GM15510 (cell line): ENCODE results near the gene COP1.

Experiments
- POLR2A ChIP-seq: IDR thresholded peaks from 3 replicates; pipeline ENCODE4 v1.6.1; 2011; ENCODE audit warnings: borderline replicate concordance; ENCODE audit not compliant: insufficient read length; ENCODE audit errors: extremely low read depth

The COP1 gene

GRCh38 chr1:176101951-176102642 lies 105.0 kb downstream of the COP1 start:
- no peak for TF ChIP-seq POLR2A

GRCh38 chr1:176098560-176098959 lies 108.5 kb downstream of the COP1 start:
- no peak for TF ChIP-seq POLR2A

- no peak for TF ChIP-seq POLR2A
Measured at GRCh38 chr1:176096015-176096414, 111.1 kb downstream of the COP1 start.

- TF ChIP-seq POLR2A, result no peak
Measured at GRCh38 chr1:176090766-176091165, 116.3 kb downstream of the COP1 start.

- no peak for TF ChIP-seq POLR2A
Measured at GRCh38 chr1:176073524-176074157, 133.4 kb downstream of the COP1 start.

GRCh38 chr1:176068901-176069300 lies 138.2 kb downstream of the COP1 start:
- no peak for TF ChIP-seq POLR2A

GRCh38 chr1:176068256-176068655 lies 138.8 kb downstream of the COP1 start:
- no peak for TF ChIP-seq POLR2A

GRCh38 chr1:176066709-176067108 lies 140.4 kb downstream of the COP1 start:
- no peak for TF ChIP-seq POLR2A

- no peak for TF ChIP-seq POLR2A
Measured at GRCh38 chr1:176058686-176059085, 148.4 kb downstream of the COP1 start.

- no peak for TF ChIP-seq POLR2A
Measured at GRCh38 chr1:176056312-176056711, 150.8 kb downstream of the COP1 start.

- no peak for TF ChIP-seq POLR2A
Measured at GRCh38 chr1:176055398-176055797, 151.7 kb downstream of the COP1 start.

GRCh38 chr1:176051902-176052518 lies 155.1 kb downstream of the COP1 start:
- no peak for TF ChIP-seq POLR2A

GRCh38 chr1:176051402-176051801 lies 155.7 kb downstream of the COP1 start:
- no peak for TF ChIP-seq POLR2A

GRCh38 chr1:176049582-176049981 lies 157.5 kb downstream of the COP1 start:
- no peak for TF ChIP-seq POLR2A

- no peak for TF ChIP-seq POLR2A
Measured at GRCh38 chr1:176046926-176047325, 160.2 kb downstream of the COP1 start.

- no peak for TF ChIP-seq POLR2A
Measured at GRCh38 chr1:176043537-176043936, 163.5 kb downstream of the COP1 start.
